ENCODE measurements around the gene NDUFB5.
A peak's percentile ranks its signal among the peaks of the same experiment; 100 is the strongest.

NDUFB5 gene

DNA sequence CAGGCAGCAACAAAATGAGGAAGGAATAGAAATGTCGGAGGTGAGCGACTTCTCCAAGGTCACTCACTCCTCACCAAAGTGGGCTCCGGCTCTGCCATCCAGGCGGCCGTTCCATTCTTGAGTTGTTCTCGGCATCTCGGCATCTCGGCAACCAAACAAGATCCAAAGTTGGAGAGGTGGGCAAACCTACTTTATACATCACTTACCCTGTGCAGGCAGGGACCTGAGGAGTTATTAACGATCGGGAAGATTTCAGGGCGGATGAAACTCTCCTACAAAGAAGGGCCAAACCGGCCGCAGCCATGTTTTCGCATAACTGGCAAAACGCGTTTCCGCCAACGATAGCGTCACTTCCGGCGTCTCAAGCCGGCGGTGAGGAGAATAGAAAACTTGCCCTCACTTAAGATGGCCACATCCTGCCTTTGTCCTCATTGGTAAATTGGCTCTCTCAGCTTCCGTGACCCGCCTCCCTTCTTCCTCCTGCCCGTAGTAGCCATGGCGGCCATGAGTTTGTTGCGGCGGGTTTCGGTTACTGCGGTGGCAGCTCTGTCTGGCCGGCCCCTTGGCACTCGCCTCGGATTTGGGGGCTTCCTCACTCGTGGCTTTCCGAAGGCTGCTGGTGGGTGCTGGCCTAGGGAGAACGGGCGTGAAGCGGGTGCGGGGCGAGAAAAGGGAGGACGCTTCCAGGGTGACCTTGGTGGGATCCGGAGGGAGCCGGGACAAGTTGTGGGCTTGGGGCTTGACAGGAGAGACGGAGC, at the start of gene NDUFB5, which contains the start of gene MRPL47:
Gene NDUFB5 (plus strand): TSS at position 474 of the 758 bp plus-strand sequence. CDS start 22 bp downstream, at position 496.
Gene MRPL47 (minus strand): TSS at position 318 of the 758 bp plus-strand sequence. CDS start 14 bp downstream, at position 304.
- peak; percentile 82 to 87 for DNase-seq (ENCODE audit: low read depth in 1 of 2, low spot score in 1 of 2)

DNA sequence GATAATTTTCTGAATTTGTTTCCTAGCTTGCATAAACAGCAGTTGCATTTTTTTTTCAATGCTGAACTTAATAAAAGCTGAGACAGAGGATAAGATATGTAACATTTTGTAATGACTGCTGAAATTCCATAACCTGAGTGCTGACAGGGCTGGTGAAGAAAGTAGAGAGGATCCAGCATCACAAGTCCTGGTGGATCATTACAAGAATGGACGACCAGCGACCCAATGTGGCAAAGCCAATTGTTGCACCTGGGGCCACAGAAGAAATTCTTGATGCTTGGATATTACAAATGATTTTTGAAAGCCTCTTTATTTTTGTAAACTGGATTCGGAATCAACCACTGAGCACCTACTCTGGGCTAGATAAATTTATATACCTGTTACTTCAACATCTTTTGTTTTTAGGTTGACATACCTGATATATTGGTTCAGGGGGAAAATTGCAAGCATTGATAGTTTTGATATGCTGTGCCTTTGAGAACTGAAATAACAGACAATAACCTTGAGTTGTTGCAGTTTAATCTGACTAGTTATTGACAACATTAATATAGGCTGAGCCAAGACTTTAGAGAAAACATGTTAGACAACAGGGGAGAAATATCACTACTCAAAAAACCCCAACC, 45.7 kb upstream of the NDUFB5 start:
- peak in 1 of 2 donors; percentile 4 for DNase-seq (ENCODE audit: low read depth in 1 of 2, low spot score in 1 of 2)

DNA sequence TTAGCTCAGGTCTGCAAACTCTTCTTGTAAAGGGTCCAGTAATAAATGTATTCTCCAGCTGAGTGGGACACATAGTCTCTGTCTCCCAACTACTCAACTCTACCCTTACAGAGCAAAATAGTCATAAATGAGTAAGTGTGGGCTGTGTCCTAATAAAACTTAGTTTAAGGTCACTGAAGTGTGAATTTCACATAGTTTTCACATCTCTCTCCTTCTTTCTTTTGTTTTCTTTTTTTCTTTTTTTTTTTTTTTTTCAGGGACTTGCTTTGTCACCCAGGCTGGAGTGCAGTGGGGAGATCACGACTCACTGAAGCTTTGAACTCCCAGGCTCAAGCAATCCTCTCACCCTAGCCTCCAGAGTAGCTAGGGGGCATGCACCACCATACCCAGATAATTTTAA, 43.8 kb upstream of the NDUFB5 start:
- no peak for DNase-seq (ENCODE audit: low read depth in 1 of 2, low spot score in 1 of 2)

DNA sequence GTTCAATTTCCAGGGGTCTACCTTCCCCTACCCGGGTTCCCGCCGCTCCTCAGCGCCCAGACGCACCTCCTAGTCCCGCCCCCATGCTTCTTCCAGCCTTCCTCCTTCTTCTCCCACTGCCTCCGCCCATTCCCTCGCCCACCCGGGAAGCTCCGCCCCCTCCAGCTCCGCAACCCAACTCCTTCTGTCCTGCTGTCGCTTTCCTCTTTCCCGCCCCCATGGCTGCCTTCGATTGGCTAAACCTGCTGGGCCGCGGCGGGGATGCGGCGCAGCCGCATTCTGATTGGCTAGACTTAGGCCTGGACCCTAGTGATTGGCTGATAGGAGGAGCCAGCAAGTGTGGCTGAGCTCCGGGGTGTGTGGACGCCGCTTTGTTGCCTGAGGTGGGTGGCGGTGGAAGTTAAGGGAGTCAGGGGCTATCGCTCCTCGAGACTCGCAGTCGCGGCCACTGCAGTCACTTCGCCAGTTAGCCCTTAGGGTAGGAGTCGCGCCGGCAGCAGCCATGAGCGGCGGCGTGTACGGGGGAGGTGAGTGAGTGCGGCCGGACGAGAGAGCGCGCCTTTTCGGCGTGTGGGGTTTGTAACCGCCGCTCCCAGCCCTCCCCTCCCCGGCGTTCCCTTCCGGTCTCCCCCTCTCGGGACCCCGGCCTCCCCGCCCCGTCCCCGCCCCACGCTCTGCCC, 41.9 kb upstream of the NDUFB5 start, which contains the start of gene ACTL6A:
Gene ACTL6A (plus strand): TSS at position 336 of the 680 bp plus-strand sequence. CDS start 167 bp downstream, at position 503.
- DNase-seq (ENCODE audit: low read depth in 1 of 2, low spot score in 1 of 2): peak; percentile 94 to 98

DNA sequence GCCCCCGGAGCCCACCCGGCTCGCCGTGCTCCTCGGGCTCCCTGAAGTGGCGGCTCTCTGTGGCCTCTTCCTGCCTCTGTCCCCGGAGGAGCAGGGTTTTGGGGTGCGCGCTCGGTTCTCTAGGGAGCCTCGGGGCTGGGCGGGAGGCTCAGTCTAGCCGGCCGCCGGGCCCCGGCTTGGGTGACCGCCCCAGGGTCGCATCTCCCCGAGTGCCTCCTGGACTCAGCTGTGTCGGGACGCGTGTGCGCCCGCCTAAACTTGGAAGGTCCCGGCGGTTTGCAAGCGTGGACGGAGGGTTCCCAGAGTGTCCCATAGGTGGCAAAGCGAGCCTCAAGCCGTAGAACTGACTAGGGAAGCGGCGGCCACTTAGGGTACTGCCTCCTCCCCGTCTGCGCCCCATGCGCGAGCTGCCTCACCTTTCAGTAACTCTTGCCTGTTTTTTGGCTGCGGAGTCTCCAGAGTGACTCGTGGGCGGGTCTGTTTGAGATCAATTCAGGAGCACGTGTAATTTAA, 41.3 kb upstream of the NDUFB5 start:
- DNase-seq (ENCODE audit: low read depth in 1 of 2, low spot score in 1 of 2): peak; percentile 32 to 44

DNA sequence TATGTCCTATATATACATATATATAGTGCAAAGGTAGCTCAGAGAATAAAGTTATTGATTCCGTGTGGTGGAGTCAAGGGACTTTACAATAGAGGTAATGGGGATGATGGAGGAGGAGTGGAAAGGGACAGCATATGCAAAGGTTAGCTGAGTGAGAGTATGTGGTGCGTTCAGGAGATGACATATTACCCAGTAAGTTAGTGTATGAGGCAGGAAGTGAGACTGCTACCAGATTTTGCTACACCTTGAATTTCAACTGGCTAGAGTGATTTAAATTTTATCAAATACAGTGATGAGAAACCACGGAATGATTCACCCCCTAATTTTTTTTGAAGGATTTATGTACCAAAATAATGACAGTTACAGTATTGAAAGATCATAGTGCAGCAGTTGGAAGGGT, 39.1 kb upstream of the NDUFB5 start:
- no peak for DNase-seq (ENCODE audit: low read depth in 1 of 2, low spot score in 1 of 2)

DNA sequence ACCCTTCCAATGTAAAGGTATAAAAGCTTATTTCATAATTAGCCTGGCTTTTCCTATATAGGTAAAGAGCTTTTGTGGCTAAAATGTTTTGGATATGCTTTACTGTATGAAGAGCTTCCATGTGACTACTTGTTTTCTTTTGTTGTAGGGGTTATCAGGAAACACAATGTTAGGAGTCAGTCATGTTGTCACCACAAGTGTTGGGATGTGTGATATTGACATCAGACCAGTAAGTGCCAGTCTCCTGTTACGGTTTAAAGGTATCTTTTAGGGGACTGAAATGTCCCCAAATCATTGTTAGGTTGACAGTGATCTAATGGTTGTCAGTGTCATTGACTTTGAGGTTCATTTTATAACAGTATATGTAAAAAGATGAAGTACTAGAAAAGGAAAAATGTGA, 23.6 kb upstream of the NDUFB5 start:
- no peak for DNase-seq (ENCODE audit: low read depth in 1 of 2, low spot score in 1 of 2)

DNA sequence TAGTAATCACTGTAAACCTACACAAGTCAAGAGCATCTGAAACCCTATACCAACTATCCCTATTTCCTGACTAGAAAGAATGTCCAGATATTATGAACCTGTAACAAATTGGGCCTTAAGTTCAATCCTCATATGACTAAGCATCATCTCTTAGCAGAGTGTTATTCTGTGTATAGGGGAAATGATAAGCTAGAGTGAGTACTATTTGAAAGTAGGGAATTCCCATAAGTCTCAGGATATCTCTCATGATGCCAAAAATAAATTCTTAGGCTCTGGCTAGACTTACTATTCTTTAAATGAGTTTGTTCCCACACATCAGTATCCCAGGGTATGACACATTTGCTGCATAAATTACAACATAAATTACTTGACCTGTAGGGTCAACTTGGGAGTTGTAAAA, 15.5 kb upstream of the NDUFB5 start:
- no peak for DNase-seq (ENCODE audit: low read depth in 1 of 2, low spot score in 1 of 2)

DNA sequence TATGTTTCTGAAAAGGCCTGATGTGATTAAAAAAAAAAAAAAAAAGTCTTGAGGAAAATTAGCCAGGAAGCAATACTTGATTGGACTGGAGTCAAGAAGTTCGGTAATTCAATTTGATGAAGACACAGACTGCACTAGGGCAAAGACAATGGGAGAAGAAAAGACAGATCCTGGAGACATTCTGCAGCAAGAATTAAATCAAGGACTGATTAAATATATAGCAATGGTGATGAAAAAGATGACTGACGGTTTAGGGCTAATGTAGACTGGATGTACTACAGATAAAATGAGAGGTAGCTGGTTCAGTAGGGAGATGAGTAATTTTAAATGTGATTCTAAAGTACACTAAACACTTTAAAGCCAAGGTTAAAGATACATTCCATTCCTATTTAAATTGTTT, 13.9 kb upstream of the NDUFB5 start:
- DNase-seq (ENCODE audit: low read depth in 1 of 2, low spot score in 1 of 2): no peak

DNA sequence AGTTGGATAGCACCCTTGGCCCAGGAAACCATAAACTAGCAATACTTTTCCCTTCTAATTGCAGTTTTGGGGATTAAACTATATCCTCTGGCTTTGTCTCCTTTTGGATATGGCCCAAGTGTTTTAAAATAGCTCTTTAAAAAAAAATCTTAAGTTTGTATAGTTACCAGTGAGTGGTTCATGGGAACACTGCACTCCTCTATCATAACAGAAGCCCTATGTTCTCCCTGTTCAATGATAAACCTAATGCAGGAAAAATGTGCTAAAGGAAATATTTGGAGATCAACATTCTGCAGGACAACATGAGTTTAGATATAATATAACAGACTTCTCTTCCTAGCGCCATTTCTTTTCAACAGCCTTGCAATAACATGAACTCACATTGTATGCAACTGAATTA, 13.3 kb upstream of the NDUFB5 start:
- no peak for DNase-seq (ENCODE audit: low read depth in 1 of 2, low spot score in 1 of 2)

DNA sequence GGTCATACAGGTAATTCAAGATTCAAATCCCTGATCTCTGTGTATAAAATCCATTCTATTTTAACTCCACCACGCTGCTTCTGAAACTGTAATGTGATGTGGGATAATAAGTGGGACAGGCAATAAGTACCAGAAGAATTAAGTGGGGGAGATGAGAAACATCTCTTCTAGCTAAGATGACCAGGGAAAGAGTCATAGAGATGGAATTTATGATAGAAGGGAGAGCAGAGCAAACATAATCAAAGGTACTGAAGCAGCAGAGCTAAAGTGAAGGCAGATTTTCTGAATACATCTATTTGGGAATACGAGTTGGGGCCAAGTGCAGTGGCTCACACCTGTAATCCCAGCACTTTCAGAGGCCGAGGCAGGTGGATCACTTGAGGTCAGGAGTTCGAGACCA, 5.1 kb upstream of the NDUFB5 start:
- no peak for DNase-seq (ENCODE audit: low read depth in 1 of 2, low spot score in 1 of 2)

DNA sequence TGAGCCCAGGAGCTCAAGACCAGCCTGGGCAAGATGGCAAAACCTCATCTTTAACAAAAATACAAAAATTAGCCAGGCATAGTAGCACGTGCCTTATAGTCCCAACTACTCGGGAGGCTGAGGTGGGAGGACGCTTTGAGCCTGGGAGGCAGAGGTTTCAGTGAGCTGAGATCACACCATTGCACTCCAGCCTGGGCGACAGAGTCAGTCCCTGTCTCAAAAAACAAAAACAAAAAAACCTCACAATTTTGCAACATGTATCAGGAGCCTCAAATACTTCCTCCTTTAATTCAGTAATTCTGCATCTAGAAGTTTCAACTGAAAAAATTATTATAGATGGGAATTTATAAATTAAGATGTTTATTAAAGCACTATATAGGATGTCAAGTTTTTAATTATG, 1.3 kb upstream of the NDUFB5 start:
- no peak for DNase-seq (ENCODE audit: low read depth in 1 of 2, low spot score in 1 of 2)

DNA sequence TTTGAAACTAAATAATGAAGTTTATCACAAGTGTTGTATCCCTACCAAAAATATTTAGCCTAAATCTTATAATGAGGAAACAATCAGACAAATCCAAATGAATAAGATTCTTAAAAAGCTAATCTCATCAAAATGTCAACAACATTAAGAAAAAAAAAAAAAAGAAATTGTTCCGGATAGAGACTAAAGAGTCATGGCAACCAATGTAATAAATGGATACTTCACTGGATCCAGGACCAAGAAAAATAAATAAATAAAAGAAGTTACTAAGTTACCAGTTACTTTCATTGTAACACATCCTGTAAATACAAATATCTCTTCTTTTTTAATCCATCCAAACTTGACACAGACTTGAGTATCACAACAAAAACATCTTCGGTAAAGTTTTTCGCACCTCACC, 763 bp upstream of the NDUFB5 start:
- no peak for DNase-seq (ENCODE audit: low read depth in 1 of 2, low spot score in 1 of 2)

DNA sequence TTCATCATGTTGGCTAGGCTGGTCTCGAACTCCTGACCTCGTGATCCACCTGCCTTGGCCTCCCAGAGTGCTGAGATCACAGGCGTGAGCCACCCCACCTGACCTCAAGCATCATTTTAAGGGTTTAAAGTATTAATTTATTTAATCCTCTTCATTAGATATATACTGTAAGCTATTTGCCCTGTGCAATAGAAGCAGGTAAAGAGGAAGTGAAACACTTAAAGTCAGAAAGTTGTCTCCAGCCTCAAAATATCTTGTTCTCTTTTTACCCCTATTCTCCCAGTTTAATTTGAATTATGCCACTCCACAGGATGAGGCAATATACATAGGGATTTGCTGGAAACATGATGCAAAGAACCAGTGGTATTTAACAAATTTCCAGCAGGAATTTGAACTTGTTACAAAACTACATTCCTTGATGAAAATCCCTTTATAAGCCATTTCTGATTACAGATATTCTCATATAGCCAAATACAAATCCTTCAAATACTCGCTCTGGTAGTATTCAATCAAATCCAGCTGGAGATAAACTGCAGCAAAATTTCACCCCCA, 2.0 kb downstream of the NDUFB5 start:
- no peak for DNase-seq (ENCODE audit: low read depth in 1 of 2, low spot score in 1 of 2)

DNA sequence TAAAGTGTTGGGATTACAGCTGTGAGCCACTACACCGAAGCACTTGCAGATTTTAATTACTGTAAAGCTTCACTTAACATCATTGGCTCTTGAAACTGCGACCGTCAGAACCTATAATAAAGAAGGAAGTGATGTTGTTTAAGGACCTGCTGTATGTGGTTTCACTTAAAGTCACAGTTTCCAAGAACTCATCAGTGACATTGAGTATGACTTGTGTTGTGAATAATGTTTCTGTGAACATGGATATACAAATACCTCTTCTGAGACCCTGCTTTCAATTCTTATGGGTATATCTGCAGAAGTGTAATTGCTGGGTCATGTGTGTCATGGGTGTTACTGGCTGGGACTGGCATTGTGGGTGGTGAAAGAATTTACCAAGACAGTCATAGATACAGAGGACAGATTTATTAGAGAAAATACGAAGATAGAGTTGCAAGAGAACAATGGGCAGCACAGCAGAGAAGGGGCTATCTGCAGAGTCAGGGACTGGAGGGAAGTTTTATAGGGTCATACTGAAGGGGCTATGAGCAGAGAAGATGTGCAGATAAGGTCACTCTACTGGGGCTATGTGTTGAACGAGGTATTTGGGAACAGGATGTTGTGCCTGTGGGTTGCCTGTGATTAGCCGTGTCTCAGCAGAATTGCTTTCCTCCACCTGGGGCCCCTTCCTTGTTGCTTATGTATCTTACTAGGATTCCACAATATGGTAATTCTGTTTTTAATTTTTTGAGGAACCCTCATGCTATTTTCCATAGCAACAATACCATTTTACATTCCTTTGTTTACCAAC, 4.5 kb downstream of the NDUFB5 start:
- DNase-seq (ENCODE audit: low read depth in 1 of 2, low spot score in 1 of 2): no peak

DNA sequence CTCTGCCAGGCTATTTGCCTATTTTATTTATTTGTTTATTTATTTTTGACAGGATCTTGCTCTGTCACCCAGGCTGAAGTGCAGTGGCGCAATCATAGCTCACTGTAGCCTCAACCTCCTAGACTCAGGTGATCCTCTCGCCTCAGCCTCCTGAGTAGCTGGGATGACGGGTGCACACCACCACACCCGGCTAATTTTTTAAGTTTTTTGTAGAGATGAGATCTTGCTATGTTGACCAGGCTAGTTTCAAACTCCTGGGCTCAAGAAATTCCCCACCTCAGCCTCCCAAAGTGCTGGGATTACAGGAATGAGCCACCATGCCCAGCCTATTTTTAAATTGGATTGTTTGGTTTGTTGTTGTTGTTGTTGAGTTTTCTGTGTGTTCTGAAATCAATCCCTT, 5.5 kb downstream of the NDUFB5 start:
- DNase-seq (ENCODE audit: low read depth in 1 of 2, low spot score in 1 of 2): no peak

DNA sequence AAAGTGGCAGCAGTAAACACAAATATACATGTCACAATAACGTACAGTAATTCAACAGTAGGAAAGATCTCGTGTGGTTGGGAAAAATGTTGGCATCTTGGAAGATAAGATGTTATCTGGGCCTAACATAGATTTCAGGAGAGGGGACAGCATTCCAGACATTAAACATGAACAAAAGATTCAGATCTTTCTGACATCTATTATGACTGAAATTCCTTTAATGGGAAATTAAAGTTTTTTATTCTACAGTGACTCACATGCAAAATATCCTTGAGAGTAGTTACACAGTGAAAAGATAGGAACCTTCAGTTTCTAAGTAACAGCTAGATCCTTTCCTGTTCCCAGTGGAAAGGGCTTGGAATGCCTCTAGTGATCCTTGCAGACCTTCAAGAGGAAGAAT, 9.2 kb downstream of the NDUFB5 start:
- DNase-seq (ENCODE audit: low read depth in 1 of 2, low spot score in 1 of 2): no peak

DNA sequence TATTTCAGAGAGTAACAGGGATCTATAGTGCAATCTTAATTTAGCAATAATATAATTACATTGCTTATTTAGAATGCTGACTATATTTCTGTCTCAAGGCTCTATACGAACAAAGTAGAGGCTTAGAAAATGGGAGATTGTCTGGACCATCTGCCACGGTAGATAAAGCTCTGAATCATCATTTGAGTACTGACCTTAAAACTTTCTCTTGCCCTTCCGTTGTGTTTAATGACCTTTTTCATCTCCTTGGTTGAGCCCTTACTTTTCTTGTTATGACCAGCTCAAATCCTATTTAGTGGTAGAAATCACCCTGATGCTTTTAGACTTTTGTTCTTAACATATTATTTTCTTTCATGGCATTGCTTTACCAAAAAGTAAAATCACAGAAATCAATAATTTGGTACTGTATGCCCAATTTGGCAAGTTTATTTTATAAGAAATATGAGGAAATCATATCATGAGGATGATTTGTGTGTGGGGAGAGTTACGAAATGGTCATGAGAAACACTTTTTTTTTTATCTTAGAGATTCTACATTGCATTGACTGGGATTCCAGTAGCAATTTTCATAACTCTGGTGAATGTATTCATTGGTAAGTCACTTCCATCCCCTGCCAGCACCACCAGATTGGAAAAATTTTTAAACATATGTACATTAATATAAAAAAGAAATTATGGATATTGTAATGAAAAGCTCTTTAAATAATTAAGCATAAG, 11.0 kb downstream of the NDUFB5 start:
- no peak for DNase-seq (ENCODE audit: low read depth in 1 of 2, low spot score in 1 of 2)

DNA sequence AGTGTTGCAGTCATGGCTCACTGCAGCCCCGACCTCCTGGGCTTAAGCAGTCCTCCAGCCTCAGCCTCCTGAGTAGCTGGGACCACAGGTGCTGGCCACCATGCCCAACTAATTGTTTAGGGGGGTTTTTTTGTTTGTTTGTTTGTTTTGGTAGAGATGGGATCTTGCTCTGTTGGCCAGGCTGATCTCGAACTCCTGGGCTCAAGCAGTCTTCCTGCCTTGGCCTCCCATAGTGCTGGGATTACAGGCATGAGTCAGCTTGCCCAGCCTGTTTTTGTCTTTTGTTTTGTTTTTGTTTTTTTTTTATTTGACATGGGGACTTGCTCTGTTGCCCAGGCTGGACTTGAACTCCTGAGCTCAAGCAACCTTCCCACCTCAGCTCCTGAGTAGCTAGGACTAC, 17.4 kb downstream of the NDUFB5 start:
- no peak for DNase-seq (ENCODE audit: low read depth in 1 of 2, low spot score in 1 of 2)

DNA sequence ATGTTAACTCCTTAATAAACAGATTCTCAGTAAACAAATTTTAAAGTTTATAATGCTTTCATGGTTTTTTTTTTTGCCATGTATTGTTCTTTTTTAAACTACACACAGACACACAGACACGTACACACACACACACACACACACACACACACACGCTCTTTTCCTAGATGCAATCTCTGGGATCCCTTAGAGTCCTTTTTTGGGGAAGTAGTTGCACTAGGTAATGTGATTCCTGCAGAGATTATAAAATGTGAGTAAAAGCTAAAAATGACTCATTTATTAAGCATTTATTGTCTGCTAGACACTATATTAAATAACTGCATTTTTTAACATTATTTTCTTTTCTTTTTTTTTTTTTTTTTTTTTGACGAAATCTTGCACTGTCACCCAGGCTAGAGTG, 19.9 kb downstream of the NDUFB5 start:
- DNase-seq (ENCODE audit: low read depth in 1 of 2, low spot score in 1 of 2): no peak

Data from activated T-helper 1 cell treated with anti-CD3 and anti-CD28 coated beads, Interleukin-2, amount 50 U/mL, for 16 hours (primary cell).